Measurements from ENCODE around the gene UST. TPM values are rescaled to one million over a fixed set of nuclear protein-coding genes. Genes with fewer than 3 reads are reported as not detected.

UST gene
- total and polyA plus RNA-seq, 4 donors, result 0.24 to 2.7 (median 0.87) TPM

- no peaks in the 10 kb centered on the region for H3K36me3 ChIP-seq (ENCODE audit: control insufficient read depth in 4 of 4, insufficient read depth in 3 of 4, low read depth in 1 of 4, low read length in 3 of 4)
- no peak for DNase-seq (ENCODE audit: low spot score)
- H3K4me3 ChIP-seq (ENCODE audit: low read depth in 1 of 3, low read length in 3 of 3), result no peak overlapping the region
- 85% methylated on average over 1 of the region's 1 CpG for WGBS
- no peaks in the 10 kb centered on the region for H3K9me3 ChIP-seq (ENCODE audit: control insufficient read depth in 4 of 4, low read length in 3 of 4)
- no peak overlapping the region for H3K9ac ChIP-seq (ENCODE audit: low read depth in 1 of 2, low read length in 2 of 2)
- H3K4me1 ChIP-seq (ENCODE audit: control insufficient read depth in 4 of 4, insufficient read depth in 4 of 4, low read length in 3 of 4), result peaks cover 0 to 7% (median 2%) of the 10 kb centered on the region in 4 donors
- no peaks in the 10 kb centered on the region for H3K27me3 ChIP-seq (ENCODE audit: control insufficient read depth in 4 of 4, insufficient read depth in 4 of 4, low read length in 3 of 4)
- H3K27ac ChIP-seq (ENCODE audit: low read depth in 1 of 2, low read length in 2 of 2), result no peak overlapping the region
- TF ChIP-seq HNF4G (IDR thresholded peaks at IDR 0.05) (no peak), RAD21 (IDR thresholded peaks at IDR 0.05) (no peak), RXRA (IDR thresholded peaks at IDR 0.05) (no peak), FOXA1 (IDR thresholded peaks at IDR 0.05) (no peak), FOXA2 (IDR thresholded peaks at IDR 0.05) (no peak), HNF4A (conservative IDR thresholded peaks at IDR 0.05) (no peak), MAX (IDR thresholded peaks at IDR 0.05) (no peak), ZBTB33 (IDR thresholded peaks at IDR 0.05) (no peak)
Observed at GRCh38 chr6:149050160-149050559, 303.3 kb downstream of the UST start.

GRCh38 chr6:149052350-149053106 lies 305.7 kb downstream of the UST start:
- Histone ChIP-seq H3K27me3 (ENCODE audit: control insufficient read depth in 4 of 4, insufficient read depth in 4 of 4, low read length in 3 of 4) (no peaks in the 10 kb centered on the region), H3K36me3 (ENCODE audit: control insufficient read depth in 4 of 4, insufficient read depth in 3 of 4, low read depth in 1 of 4, low read length in 3 of 4) (no peaks in the 10 kb centered on the region), H3K9ac (ENCODE audit: low read depth in 1 of 2, low read length in 2 of 2) (no peak overlapping the region), H3K4me1 (ENCODE audit: control insufficient read depth in 4 of 4, insufficient read depth in 4 of 4, low read length in 3 of 4) (peaks cover 0 to 7% (median 2%) of the 10 kb centered on the region in 4 donors), H3K27ac (ENCODE audit: low read depth in 1 of 2, low read length in 2 of 2) (no peak overlapping the region), H3K9me3 (ENCODE audit: control insufficient read depth in 4 of 4, low read length in 3 of 4) (no peaks in the 10 kb centered on the region), H3K4me3 (ENCODE audit: low read depth in 1 of 3, low read length in 3 of 3) (no peak overlapping the region)
- TF ChIP-seq GABPA (IDR thresholded peaks at IDR 0.05 in 1 of 2, conservative IDR thresholded peaks at IDR 0.05 in 1 of 2) (no peak), HNF4G (IDR thresholded peaks at IDR 0.05) (no peak), HNF4A (conservative IDR thresholded peaks at IDR 0.05) (no peak), JUND (IDR thresholded peaks at IDR 0.05) (no peak), FOXA1 (IDR thresholded peaks at IDR 0.05) (no peak), MAX (IDR thresholded peaks at IDR 0.05) (no peak), TAF1 (conservative IDR thresholded peaks at IDR 0.05) (no peak), NR2F2 (IDR thresholded peaks at IDR 0.05) (no peak), EGR1 (IDR thresholded peaks at IDR 0.05; ENCODE audit: low read depth in 2 of 2) (no peak), RAD21 (IDR thresholded peaks at IDR 0.05) (no peak), ATF3 (IDR thresholded peaks at IDR 0.05) (no peak), CTCF (IDR thresholded peaks at IDR 0.05; ENCODE audit: low read depth, low read length, missing input control) (no peak), REST (IDR thresholded peaks at IDR 0.05) (no peak)
- no peak for DNase-seq (ENCODE audit: low spot score)
- WGBS, result 91% methylated on average over 6 of the region's 6 CpGs
